Fibroblast of pulmonary artery (primary cell): ENCODE data around the gene DNM2.

ENCODE experiments used
- DNase-seq: peaks from one replicate; pipeline ENCODE4 v3.0.0-alpha.2; 2010; ENCODE audit warnings: low read depth
- H3K4me3 ChIP-seq: replicated peaks from 2 replicates; pipeline ENCODE4 v1.5.1; 2011; ENCODE audit warnings: low read depth, mild to moderate bottlenecking, control low read depth, low read length, moderate library complexity
- TF ChIP-seq, protein P1 (sequence below): IDR thresholded peaks from 2 replicates; pipeline ENCODE4 v1.5.1; 2011; ENCODE audit warnings: mild to moderate bottlenecking, control low read depth, low read length, inconsistent platforms; ENCODE audit errors: missing control alignments

Gene DNM2

DNA sequence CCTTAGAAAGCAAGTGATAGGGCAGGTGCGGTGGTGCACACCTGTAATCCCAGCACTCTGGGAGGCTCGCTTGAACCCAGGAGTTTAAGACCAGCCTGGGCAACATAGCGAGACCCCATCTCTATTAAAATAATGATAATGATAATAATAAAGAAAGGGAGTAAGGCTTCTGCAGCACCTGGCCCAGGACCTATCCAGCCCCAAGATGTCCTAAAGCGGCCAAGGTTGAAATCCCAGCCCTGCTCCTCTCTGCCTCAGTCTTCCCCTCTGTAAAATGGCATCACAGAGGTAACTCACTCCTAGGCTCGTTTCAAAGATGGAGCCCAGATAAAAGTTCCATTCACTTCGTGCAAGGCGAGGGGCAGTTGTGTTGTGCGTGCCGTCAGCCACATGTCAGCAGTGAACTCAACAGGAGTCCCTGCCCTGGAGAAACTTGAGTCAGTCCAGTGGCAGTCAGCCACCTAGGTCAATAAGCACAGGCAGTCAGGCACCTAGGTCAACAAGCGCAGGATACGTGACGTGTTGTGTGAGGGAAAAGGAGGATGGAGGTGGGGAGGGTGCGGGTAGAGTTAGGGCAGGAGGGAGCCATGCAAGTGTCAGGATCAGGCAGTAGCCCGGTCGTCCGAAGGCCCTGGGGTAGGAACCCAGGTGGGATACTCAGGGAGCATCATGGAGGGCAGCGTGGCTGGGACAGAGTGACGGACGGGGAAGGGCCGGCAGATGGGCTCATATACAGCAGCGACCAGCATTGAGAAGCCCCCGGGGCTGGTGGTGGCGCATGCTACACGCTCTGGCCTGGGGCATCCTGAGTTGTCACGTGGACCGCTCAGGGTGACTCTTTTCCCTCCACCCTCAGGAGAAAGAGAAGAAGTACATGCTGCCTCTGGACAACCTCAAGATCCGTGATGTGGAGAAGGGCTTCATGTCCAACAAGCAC is 101.5 kb downstream of the DNM2 start:
- DNase-seq, result no peak
- TF ChIP-seq, protein P1, sequence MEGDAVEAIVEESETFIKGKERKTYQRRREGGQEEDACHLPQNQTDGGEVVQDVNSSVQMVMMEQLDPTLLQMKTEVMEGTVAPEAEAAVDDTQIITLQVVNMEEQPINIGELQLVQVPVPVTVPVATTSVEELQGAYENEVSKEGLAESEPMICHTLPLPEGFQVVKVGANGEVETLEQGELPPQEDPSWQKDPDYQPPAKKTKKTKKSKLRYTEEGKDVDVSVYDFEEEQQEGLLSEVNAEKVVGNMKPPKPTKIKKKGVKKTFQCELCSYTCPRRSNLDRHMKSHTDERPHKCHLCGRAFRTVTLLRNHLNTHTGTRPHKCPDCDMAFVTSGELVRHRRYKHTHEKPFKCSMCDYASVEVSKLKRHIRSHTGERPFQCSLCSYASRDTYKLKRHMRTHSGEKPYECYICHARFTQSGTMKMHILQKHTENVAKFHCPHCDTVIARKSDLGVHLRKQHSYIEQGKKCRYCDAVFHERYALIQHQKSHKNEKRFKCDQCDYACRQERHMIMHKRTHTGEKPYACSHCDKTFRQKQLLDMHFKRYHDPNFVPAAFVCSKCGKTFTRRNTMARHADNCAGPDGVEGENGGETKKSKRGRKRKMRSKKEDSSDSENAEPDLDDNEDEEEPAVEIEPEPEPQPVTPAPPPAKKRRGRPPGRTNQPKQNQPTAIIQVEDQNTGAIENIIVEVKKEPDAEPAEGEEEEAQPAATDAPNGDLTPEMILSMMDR, result no peak
- no peak overlapping the region for H3K4me3 ChIP-seq

DNA sequence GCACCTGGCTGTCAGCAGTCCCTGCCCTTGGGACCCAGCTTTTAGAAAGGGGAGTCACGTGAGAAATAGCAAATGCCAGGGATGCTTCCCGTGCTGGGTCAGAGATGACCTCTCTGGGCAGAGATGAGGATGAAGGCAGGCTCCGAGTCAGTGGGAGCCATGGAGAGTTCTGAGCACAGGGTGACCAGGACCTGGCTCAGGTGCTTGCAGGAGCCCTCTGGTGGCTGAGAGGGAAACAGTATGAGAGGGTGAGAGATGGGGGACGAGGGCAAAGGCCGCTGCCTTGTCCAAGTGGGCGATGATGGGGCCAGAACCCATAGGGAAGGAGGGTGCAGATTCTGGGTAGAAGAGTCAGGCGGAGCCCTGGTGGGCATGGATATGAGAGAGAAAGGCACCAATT is 102.3 kb downstream of the DNM2 start:
- no peak for DNase-seq
- no peak overlapping the region for H3K4me3 ChIP-seq
- TF ChIP-seq, protein P1, result peak; percentile 31

DNA sequence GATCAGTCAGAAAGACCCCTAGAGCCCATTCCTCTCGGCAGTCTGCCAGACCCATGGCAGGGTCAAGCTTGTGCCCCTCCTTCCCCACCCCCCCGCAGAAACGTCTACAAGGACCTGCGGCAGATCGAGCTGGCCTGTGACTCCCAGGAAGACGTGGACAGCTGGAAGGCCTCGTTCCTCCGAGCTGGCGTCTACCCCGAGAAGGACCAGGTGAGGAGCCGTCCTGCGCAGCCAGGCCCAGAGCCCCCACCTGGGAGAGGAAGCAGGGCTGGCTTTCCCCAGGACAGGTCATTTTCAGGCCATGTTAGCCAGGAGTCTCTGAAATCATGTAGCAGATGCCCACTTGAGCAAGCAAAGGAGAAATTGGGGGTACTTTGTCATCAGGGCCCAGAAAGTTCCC is 105.8 kb downstream of the DNM2 start:
- DNase-seq, result no peak
- no peak overlapping the region for H3K4me3 ChIP-seq
- TF ChIP-seq, protein P1, result no peak

DNA sequence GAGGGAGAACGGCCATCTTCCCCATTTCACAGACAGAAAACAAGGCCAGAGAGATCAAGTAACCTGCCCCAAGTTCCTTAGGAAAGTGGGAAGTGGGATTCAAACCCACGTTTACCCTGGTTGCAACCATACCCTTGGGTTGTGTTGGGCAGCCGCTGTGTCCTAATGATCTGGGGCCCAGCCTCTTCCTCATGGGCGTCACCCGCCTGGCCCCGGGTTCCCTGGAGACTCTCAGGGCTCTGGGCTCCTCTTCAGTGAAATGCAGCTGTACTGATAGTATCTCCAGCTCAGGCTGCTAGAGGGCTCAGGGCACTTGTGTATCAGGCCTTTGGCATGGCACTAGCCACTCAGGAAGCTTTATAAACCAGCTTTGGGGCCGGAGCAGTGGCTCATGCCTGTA is 108.4 kb downstream of the DNM2 start:
- TF ChIP-seq, protein P1, result no peak
- no peak overlapping the region for H3K4me3 ChIP-seq
- no peak for DNase-seq

DNA sequence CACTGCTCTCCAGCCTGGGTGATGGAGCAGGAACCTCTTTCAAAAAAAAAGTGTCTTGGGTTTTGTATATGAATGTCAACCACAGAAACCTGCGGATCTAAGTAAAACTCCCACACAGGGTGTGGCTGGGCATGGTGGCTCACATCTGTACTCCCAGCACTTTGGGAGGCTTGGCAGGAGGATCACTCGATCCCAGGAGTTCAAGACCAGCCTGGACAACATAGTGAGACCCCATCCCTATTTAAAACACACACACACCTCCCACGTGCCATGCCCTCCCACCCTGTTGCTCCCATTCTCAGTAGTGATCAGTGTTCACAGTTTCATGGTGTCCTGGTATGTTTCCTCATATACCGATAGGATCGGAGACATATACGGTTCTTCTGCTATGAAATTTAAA is 109.0 kb downstream of the DNM2 start:
- H3K4me3 ChIP-seq, result no peak overlapping the region
- TF ChIP-seq, protein P1, result no peak
- DNase-seq, result no peak

DNA sequence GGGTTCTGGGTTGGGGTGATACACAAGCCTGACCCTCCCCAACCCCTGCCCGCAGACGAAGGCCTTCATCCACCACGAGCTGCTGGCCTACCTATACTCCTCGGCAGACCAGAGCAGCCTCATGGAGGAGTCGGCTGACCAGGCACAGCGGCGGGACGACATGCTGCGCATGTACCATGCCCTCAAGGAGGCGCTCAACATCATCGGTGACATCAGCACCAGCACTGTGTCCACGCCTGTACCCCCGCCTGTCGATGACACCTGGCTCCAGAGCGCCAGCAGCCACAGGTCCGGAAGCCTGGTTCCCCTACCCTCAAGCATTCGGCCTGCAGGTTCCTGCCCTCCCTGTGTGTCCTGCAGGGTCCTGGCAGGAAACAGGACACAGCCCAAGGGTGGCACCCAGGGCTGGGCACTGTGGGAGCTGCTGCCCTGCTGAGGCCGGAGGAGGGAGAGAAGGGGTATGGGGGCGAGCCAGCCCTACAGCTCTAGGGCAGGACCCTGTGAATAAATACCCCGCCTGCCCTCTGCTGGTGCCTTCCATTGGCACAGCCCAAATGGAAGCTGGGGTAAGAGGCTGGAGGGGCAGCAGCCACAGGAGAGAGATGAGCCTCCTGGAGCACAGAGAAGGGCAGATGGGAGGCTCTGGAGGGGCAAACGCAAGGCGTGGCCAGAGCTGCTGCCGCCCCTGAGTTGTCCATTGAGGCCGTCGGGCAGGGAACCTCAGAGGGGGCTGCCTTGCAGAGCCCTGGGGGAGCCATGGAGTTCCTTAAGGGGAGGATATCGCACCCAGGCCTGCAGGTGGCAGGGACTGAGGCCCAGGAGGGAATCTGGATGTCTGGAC is 111.3 kb downstream of the DNM2 start:
- DNase-seq, result no peak
- TF ChIP-seq, protein P1, result peak; percentile 7
- H3K4me3 ChIP-seq, result no peak overlapping the region
